HG02840 (cell line): Measurements from ENCODE around the gene KRT37.
"Not testable (repeated sequence)": the region's sequence is repeated elsewhere in the genome, so short reads cannot be mapped to it uniquely, and the experiment has no call there.

Experiments used
- ATAC-seq: cut with Tn5 transposase; IDR thresholded peaks from one replicate; pipeline ENCODE4 v1.9.1; 2021; ENCODE audit warnings: mild to moderate bottlenecking, moderate library complexity, moderate number of reproducible peaks; ENCODE audit not compliant: unreplicated experiment, low FRiP score

KRT37 gene

DNA sequence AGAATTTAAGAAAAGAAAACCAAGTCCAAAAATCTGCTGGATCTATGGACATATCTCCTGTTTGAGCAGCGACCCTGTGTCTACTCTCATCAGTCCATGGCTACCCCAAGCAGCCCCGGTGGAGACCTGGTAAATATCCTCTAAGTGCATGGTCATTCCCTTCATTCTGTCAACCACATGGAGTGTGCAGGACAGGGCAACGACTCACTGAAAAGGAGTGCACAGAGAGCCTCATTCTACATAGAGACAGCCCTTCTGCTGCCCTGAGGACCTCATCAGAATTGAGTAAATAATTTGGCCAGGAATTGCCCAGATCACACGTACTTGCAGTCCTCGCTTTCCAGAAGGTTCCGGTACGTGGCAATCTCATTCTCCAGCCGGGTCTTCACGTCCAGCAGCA, 13.4 kb upstream of the KRT37 start:
- no peak for ATAC-seq

DNA sequence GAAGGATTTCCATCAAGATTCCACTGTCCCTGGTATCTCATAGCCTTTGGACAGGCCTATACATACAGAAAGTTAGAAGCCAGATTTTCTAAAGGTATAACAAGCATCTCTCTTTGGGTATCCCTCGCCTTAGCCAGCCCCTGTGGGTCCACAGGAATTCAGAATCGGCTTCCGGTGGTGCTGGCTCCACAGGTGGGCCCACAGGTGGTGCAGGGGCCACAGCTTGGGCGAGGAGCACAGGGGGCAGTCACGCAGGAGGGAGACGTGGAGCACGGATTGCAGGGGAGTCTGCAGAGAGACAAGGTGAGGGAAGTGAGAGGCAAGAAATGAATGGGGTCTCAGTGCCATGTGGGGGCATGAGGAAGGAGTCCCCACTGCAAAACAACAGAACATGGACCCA, 12.9 kb upstream of the KRT37 start:
- ATAC-seq = no peak

DNA sequence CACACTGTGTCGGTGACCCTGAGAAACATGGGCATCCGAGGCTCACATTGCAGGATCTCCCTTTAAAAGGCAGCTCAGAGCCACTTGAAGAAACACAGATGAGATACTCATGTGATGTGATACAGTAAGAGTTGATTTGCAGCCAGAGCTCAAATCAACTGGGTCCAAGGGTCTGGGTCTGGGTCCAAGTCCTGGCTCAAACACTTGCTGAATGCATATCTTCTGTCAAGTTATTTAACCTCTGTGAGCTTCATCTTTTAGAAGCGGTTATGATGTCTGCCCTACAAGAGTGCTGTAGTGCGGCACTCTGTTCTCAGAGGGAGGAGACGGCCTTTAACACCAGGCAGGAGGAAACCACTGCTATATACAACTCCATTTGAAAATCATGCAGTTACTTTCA, 10.0 kb upstream of the KRT37 start:
- no peak for ATAC-seq

DNA sequence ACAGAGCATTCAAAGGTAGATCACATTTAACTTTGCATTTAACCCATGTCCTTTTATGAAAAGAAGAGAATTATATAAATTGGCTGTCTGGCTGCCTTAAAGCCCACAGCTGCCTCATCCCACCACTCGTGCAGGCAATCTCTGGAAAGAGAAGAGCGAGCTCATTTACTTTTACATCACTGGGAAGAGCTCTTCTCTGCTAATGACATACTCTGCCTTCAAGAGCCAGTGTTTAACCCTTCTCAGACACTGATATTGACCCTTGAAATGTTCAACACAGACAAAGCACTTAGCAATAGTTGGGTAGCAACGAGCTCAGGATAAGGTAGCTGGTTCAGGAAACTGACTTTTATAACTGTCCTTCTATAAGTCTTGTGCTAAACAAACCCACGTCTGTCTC, 9.6 kb upstream of the KRT37 start:
- ATAC-seq = no peak

DNA sequence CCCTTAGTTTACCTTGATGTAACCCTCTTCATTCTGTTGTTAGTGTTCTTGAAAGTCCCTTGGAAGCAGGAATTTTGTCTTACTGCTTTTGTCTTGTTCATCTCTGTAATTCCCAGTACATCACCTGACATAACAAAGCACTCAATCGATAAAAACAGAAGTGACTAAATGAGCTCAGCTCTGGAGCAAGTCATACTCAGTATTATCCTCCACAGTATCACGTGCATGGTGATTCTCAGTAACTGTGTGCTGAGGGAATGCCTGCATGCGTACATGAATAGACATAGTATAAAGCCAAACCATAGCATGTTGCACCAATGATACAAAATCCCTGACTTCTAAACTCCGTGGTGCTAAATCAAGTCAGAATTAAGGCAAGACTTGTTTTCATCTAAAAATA, 9.2 kb upstream of the KRT37 start:
- ATAC-seq = no peak

DNA sequence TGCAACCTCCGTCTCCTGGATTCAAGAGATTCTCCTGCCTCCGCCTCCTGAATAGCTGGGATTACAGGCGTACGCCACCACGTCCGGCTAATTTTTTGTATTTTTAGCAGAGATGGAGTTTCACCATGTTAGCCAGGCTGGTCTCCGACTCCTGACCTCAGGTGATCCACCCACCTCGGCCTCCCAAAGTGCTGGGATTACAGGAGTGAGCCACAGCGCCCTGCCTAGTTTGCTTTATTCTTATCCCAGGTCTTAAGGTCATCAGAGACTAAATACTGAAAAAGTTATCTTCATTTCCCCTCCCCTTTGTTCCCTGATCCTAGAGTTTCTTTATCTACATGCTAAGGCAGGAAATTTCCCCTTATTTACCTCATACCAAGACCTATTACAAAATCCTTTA, 6.0 kb upstream of the KRT37 start:
- not testable (repeated sequence) for ATAC-seq

DNA sequence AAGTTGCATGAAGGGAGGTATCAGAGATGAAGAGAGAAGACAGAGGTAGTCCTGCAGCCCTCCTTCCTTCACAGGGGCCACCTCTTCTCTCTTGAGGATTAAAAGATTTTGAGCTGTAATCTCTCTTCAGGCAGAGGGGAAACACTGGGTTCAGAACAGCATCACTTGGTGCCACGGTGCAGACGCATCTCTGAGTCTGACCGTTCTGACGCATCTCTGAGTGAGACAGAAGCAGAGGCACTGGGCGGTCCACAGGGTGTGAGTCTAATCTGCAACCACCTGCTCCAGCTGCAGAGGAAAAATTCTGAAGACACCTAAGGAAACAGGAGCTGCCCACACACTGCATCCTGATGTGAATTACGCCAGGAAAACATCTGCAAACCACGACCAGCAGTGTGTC, 5.3 kb upstream of the KRT37 start:
- no peak for ATAC-seq

DNA sequence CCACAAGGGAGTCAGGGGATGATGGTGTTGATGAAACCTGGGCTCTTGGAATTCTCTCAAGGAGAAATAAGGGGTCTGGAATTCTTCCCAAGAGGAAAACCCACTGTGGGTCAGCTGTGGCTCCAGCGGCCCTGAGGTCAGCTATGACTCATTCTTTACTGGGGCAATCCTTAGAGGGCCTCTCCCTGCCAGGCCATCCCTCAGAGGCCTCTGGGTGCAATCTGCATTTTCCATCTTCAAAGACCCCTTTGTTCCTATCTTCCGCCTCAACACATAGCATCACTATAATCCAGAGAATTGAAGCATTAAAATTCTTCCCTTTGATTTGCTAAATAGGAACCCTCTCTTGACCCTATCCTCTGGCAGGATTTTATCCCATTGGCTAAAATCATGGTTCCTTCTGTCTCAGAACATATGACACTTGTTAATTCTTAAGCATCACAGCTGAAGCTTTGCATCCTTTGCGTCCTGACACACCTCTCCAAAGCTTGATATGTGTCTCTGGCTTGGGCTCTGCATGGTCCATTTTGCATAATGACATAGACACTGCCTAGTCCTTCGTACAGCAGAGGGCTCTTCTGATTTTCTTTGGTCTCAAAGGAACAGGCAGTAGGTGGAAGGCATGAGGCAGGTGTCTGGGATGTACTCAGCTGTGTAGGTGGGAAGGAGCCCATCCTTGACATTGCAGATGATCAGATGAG, 4.4 kb upstream of the KRT37 start:
- no peak for ATAC-seq

DNA sequence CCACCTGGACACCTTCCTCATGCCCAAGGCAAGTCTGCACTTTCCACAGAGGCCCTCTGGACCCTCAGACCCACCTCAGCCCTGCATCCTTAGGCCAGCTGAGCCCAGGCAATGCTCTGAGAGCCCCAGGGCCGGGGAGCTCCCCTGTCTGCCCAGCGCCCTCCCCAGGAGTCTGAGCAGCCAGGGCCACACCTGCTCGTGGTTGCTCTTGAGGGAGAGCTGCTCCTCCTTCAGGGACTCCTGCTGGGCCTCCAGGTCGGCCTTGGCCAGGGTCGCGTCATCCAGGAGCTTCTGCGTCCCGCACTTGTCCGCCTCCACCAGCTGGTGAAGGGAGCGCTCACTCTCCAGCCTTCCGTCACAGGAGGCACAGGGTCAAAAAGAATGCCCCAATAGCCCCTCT, 1.8 kb downstream of the KRT37 start:
- ATAC-seq = not testable (repeated sequence)

DNA sequence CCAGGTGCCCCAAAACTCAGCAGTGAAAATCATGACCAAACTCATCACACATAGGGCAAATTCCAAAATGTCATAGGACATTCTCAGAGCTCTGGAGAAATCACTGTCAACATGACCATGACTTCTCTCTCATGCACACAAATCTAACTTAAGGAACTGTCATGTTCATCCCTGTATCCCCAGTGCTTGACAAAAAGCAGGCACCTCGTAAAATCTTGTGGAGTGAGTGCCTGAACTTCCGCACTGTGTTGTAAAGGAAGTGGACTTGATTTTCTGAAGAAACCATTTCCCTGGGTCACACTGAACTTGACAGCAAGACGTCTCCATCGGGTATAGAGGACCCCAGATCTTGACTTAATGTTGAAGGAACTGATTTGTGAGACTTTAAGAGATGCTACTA, 2.8 kb downstream of the KRT37 start:
- no peak for ATAC-seq

DNA sequence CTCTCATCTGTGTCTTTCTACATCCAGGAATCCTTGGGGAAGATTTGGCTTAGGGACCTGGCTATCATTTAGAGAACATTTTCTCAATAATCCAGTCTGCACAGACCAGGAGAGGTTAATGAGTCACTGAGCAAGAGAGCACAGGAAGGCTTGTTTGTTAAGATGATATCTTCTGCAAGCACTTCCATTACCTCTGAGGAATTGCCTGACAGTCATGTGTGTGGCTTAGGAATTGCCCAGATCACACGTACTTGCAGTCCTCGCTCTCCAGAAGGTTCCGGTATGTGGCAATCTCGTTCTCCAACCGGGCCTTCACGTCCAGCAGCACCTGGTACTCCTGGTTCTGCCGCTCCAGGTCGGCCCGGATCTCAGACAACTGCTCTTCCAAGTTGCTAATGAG, 3.3 kb downstream of the KRT37 start:
- ATAC-seq = no peak

DNA sequence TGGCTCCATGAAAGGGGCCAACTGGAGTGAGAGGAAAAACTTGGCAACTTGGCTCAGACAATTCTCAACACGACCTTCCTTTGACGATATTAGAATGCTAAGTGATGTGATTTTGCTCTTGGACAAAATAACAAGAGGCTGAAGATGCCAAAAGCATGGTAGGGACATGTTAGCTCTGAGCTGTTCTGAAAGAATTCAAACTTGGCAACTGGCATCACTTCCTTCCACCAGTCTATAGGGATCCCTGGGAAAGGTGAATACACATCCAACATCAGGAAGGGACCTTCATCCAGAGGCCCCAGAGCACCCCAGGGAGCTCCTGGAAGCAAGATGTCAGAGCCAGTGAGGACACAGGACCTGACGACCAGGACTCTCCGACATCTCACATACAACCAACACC, 4.3 kb downstream of the KRT37 start:
- no peak for ATAC-seq

DNA sequence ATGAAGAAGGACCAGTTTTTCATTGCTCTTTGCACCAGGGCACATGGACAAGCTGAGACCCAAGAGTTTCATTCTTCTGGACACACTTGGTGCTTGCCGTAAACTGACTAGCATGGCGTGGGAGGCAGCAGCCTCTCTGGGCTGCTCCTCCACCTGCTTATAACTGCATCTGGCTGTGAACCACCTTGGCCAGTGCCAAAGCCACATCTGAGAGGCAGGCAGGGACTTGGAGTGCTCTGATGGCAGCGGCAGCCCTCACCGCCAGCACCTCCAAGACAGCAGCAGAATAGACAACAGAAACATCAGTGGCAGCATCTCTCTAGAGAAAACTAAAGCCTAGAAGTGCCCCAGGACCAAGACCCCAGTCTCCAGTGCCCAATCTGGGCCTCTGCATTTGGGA, 4.7 kb downstream of the KRT37 start:
- ATAC-seq = no peak

DNA sequence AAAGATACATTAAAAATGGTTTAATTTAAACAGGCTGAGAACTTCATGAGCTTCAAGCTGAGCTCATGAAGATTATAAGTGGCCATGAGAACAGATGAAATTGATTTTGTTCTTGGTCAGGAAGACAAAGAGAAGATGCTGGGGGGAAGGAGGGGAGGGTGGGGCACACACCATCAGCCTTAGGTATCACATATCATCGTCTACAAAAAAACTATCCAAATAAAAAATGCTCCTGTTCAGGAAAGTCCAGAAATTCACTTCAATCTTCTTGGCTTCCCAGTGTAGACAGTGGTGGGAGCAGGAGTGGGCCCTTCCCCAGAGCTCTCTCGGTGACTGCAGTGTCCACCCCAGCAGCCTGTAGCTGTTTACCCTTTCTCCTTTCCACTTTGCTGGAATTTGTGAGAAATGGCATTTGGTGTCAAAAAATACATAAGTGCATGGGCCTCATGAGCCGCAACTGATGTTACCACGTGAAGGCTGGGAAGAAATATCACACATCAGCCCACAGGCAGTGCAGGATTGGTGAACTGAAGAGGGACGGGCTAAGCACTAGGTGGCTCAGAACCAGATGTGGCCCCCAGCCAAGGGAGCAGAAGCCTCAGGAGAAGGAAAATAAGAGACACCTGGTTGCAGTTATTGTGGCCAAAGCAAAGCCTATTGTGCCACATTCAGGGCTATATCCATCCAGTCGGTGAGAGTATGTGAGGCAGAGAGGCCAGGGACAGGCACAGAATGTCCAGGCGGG, 6.1 kb downstream of the KRT37 start:
- no peak for ATAC-seq

DNA sequence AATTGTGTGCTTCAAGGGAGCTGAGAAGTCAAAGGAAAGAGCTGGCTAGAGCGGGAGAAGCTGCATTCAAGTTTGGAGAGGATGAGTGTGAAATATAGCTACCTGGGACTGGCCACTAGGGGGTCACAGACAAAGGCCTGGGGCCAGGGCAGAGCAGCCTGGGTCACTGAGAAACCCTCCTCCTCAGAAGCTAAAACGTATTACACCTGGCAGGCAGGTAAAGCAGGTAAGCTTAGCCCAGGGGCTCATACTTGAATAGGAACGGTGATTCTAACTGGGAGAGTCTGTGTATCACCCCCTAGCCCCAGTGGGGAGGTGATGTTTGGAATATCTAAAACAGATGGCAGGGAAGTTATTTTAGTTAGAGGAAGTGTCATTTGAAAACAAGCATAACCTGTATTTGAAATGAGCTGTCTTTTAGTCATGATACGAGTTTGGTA, 6.8 kb downstream of the KRT37 start:
- ATAC-seq = no peak

DNA sequence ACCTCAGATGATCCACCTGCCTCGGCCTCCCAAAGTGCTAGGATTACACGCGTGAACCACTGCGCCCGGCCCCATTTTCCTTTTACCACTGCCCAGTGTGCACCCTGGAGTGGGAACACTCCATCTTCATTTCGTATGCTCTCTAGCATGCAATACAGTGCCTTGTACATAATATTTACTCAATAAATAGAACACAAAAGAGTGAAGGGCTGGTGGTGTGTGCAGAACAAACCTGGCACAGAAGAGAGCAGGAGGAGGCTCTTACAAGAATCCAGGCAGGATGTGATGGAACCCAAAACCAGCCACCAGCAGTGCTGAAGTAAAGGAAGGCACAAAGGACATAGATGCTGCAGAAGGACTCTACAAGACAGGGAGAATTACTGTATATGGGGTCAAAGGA, 7.3 kb downstream of the KRT37 start:
- no peak for ATAC-seq

DNA sequence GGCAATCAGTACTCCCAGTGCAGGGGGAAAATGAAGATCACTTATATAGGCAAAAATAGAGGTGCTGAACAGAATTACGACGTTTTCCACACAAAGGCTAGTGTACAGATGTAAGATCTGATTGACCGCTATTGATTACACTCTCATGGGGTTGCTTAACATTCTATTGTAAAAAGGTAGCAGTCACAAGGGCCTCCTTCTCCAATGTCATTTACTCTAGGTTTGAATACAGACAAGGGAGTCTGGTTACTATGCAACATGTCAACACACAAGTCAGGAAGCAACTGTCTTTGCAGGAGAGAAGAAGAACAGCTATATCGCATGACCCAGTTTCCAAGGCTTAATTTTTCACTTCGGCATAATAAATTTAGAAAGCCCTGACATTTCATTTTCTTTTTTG, 7.9 kb downstream of the KRT37 start:
- no peak for ATAC-seq

DNA sequence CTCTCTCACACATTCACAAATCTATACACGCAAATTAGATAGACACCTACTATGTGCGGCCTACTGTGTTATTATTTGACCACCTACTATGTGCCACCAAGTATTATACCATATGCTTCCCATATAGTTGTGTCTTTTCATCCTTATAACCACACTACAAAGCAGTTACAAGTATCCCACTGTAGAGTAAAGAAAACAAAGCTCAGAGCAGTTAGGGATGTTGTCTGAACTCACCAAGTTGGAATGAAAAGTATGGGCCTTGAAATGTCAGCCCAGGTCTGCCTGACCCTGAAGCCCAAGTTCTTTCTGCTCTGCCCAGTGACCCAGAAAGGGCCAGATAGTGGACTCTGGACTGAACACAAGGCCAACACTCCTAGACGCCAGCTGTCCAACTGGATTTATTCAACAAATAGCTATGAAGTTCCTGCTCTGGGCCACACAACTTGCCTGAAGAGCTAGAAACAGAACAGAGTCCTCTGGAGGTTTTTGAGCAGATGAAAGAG, 8.5 kb downstream of the KRT37 start:
- ATAC-seq = no peak

DNA sequence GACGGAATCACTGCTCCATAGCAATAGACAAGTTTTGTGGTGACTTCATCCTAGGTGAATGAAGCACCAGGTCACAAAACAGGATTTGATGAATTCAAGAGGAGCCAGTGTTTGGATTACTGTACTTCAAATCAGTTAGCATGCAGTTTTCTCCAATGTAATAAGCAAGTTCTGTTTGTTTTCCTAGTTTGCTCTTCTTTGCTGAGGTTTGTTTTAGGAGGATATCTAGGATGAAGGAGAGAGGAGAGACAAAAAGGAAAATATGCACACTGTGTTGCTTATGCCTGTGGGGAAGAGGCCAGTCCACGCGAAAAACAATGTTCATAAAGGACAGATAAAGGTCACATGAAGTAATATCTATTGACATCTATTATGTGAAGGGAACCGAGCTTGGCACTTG, 9.0 kb downstream of the KRT37 start:
- no peak for ATAC-seq

DNA sequence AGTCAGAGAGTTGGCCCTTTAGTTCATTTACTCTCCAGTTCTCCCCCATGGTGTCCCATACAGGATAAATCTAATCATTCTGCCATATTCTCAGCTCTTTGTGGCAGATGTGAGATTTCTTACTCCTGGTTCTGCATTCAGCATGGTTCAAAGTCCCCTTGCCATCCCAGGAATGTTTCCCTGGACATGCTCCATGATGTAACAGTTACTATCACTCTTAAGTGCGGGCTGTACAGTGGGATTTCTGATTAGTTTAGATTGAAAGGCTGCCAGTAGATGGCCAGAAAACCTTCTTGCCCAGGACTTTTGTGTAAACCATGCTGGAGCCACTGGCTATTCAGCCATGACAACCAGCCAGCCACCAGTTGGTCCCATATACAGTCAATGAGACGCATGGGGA, 10.4 kb downstream of the KRT37 start:
- ATAC-seq = no peak

DNA sequence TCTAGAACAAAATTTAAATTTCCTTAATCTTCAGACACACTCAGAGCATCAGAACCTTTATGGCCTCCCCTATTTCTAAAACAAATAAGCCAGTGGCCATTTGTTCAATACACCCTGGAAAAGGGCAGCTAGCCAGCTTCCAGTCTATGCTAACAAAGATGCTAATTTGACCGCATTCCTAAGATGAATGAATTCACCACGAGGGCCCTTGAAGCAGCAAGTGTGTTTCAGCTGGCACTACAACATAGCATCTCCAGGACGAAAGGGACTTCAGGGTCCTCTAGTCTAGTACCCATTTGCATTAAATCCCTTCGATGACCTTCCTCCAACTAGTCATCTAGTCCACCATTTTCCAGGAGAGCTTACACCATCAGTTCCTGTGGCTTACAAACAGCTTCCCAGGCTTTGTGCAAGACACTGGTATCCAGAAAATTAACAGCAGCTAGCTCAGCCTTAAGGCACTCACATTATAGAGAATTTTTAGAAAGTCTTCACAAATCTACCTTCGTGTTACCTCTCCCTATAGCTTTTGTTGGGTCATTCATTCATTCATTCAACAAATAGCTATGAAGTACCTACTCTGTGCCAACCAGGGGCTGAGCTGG, 10.9 kb downstream of the KRT37 start:
- no peak for ATAC-seq
